SK-N-SH treated with all-trans-retinoic acid at 6 μM for 48 hours (cell line): Measurements from ENCODE around the gene CRISP3.

Experiments
- ATAC-seq: fragments of 200-7000 bp; cut with Tn5 transposase; 3 replicates; pipeline ENCODE4 v1.9.1; 2020; ENCODE audit warnings: mild to moderate bottlenecking, moderate library complexity
- ARNTL ChIP-seq: fragments of 450-650 bp; formaldehyde crosslinking; IDR thresholded peaks from 2 replicates; pipeline ENCODE4 v1.5.0; 2020; ENCODE audit warnings: low read depth, mild to moderate bottlenecking, moderate library complexity, borderline replicate concordance
- BACH2 ChIP-seq: fragments of 250-450 bp; sonication (Bioruptor Pico); IDR thresholded peaks from 2 replicates; pipeline ENCODE4 v1.9.0; 2021; ENCODE audit warnings: mild to moderate bottlenecking, borderline replicate concordance
- CSDC2 ChIP-seq: fragments of 250-450 bp; sonication (Bioruptor Pico); IDR thresholded peaks from 2 replicates; pipeline ENCODE4 v1.5.0; 2020; ENCODE audit warnings: mild to moderate bottlenecking, moderate library complexity
- CSRNP3 ChIP-seq: fragments of 250-450 bp; sonication (Bioruptor Pico); IDR thresholded peaks from 2 replicates; pipeline ENCODE4 v1.5.1; 2021; ENCODE audit warnings: mild to moderate bottlenecking, moderate library complexity
- GLIS3 ChIP-seq: fragments of 250-450 bp; sonication (Bioruptor Pico); IDR thresholded peaks from 2 replicates; pipeline ENCODE4 v1.5.0; 2020; ENCODE audit warnings: mild to moderate bottlenecking, moderate library complexity
- ISL1 ChIP-seq: fragments of 250-450 bp; sonication (Bioruptor Pico); IDR thresholded peaks from 2 replicates; pipeline ENCODE4 v2.1.2; 2022; ENCODE audit warnings: mild to moderate bottlenecking, moderate library complexity
- PPARA ChIP-seq: fragments of 250-450 bp; sonication (Bioruptor Pico); IDR thresholded peaks from 2 replicates; pipeline ENCODE4 v1.5.0; 2020; ENCODE audit warnings: mild to moderate bottlenecking, borderline replicate concordance
- RARB ChIP-seq: fragments of 250-450 bp; sonication (Bioruptor Pico); IDR thresholded peaks from 2 replicates; pipeline ENCODE4 v1.8.0; 2021; ENCODE audit warnings: mild to moderate bottlenecking, moderate library complexity
- SNAI2 ChIP-seq: fragments of 250-450 bp; sonication (Bioruptor Pico); IDR thresholded peaks from 2 replicates; pipeline ENCODE4 v1.5.0; 2020; ENCODE audit warnings: mild to moderate bottlenecking, moderate library complexity
- TCF4 ChIP-seq: fragments of 250-450 bp; sonication (Bioruptor Pico); IDR thresholded peaks from 2 replicates; pipeline ENCODE4 v1.8.0; 2021; ENCODE audit warnings: mild to moderate bottlenecking, moderate library complexity, borderline replicate concordance
- TOX ChIP-seq: fragments of 250-450 bp; sonication (Bioruptor Pico); IDR thresholded peaks from 2 replicates; pipeline ENCODE4 v1.8.0; 2021; ENCODE audit warnings: mild to moderate bottlenecking, moderate library complexity, borderline replicate concordance
- ZC3H10 ChIP-seq: fragments of 250-450 bp; sonication (Bioruptor Pico); IDR thresholded peaks from 2 replicates; pipeline ENCODE4 v1.5.1; 2021; ENCODE audit warnings: mild to moderate bottlenecking, moderate library complexity
- ZFP3 ChIP-seq: fragments of 250-450 bp; sonication (Bioruptor Pico); IDR thresholded peaks from 2 replicates; pipeline ENCODE4 v1.5.0; 2020; ENCODE audit warnings: mild to moderate bottlenecking, moderate library complexity
- ZFP30 ChIP-seq: fragments of 450-650 bp; formaldehyde crosslinking; IDR thresholded peaks from 2 replicates; pipeline ENCODE4 v1.5.0; 2022; ENCODE audit warnings: mild to moderate bottlenecking, moderate library complexity
- ZNF565 ChIP-seq: fragments of 450-650 bp; formaldehyde crosslinking; conservative IDR thresholded peaks from 2 replicates; pipeline ENCODE4 v1.5.0; 2020; ENCODE audit warnings: low read depth, mild to moderate bottlenecking, moderate library complexity
- ZNF70 ChIP-seq: fragments of 450-650 bp; formaldehyde crosslinking; IDR thresholded peaks from 2 replicates; pipeline ENCODE4 v1.5.0; 2020; ENCODE audit warnings: mild to moderate bottlenecking, moderate library complexity
- ZNF8 ChIP-seq: fragments of 450-650 bp; formaldehyde crosslinking; IDR thresholded peaks from 2 replicates; pipeline ENCODE4 v1.5.0; 2020; ENCODE audit warnings: mild to moderate bottlenecking, moderate library complexity
- TF ChIP-seq, protein P1 (sequence below): fragments of 250-450 bp; sonication (Bioruptor Pico); IDR thresholded peaks from 2 replicates; pipeline ENCODE4 v1.8.0; 2020; ENCODE audit warnings: mild to moderate bottlenecking, moderate library complexity, borderline replicate concordance
- TF ChIP-seq, protein P2 (sequence below): fragments of 250-450 bp; sonication (Bioruptor Pico); IDR thresholded peaks from 2 replicates; pipeline ENCODE4 v1.5.1; 2020; ENCODE audit warnings: low read depth, mild to moderate bottlenecking, moderate library complexity
- TF ChIP-seq, protein P3 (sequence below): fragments of 250-450 bp; sonication (Bioruptor Pico); IDR thresholded peaks from 2 replicates; pipeline ENCODE4 v1.5.0; 2020; ENCODE audit warnings: mild to moderate bottlenecking, moderate library complexity
- TF ChIP-seq, protein P4 (sequence below): fragments of 250-450 bp; sonication (Bioruptor Pico); IDR thresholded peaks from 2 replicates; pipeline ENCODE4 v1.8.0; 2021; ENCODE audit warnings: low read depth, mild to moderate bottlenecking, moderate library complexity, borderline replicate concordance

Gene CRISP3

DNA sequence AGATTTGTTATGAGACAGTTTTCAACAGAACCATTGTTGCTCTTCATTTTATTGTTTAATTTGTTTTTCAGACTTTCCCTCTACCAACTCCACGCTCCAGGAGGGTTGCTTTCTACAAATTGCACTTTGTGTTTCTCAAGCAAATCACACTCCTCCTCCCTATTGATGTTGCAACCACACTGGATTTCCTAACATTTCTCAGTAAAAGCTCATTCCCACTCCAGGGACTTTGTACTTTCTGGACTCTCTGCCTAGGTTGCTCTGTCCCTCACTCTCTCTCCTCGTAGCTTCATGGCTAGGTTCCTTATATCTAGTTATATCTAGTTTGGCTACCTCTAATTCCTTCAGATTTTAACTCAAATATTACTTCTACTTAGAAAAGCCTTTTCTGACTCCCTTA lies 22.6 kb upstream of the CRISP3 start:
- TF ChIP-seq, protein P1, sequence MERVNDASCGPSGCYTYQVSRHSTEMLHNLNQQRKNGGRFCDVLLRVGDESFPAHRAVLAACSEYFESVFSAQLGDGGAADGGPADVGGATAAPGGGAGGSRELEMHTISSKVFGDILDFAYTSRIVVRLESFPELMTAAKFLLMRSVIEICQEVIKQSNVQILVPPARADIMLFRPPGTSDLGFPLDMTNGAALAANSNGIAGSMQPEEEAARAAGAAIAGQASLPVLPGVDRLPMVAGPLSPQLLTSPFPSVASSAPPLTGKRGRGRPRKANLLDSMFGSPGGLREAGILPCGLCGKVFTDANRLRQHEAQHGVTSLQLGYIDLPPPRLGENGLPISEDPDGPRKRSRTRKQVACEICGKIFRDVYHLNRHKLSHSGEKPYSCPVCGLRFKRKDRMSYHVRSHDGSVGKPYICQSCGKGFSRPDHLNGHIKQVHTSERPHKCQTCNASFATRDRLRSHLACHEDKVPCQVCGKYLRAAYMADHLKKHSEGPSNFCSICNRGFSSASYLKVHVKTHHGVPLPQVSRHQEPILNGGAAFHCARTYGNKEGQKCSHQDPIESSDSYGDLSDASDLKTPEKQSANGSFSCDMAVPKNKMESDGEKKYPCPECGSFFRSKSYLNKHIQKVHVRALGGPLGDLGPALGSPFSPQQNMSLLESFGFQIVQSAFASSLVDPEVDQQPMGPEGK (CRISPR knock-in tag): no peak
- TF ChIP-seq, protein P2, sequence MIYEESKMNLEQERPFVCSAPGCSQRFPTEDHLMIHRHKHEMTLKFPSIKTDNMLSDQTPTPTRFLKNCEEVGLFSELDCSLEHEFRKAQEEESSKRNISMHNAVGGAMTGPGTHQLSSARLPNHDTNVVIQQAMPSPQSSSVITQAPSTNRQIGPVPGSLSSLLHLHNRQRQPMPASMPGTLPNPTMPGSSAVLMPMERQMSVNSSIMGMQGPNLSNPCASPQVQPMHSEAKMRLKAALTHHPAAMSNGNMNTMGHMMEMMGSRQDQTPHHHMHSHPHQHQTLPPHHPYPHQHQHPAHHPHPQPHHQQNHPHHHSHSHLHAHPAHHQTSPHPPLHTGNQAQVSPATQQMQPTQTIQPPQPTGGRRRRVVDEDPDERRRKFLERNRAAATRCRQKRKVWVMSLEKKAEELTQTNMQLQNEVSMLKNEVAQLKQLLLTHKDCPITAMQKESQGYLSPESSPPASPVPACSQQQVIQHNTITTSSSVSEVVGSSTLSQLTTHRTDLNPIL (CRISPR knock-in tag): no peak
- TF ChIP-seq ZNF8: no peak
- no peak for TF ChIP-seq CSRNP3 (CRISPR knock-in tag)
- no peak for TF ChIP-seq ISL1 (CRISPR knock-in tag)
- TF ChIP-seq GLIS3 (CRISPR knock-in tag): no peak
- TF ChIP-seq ZC3H10 (CRISPR knock-in tag): no peak
- TF ChIP-seq ARNTL (CRISPR knock-in tag): no peak
- no peak for TF ChIP-seq ZNF70 (CRISPR knock-in tag)
- TF ChIP-seq PPARA (CRISPR knock-in tag): no peak
- no peak for TF ChIP-seq RARB (CRISPR knock-in tag)
- no peak for TF ChIP-seq TCF4 (CRISPR knock-in tag)
- TF ChIP-seq, protein P3, sequence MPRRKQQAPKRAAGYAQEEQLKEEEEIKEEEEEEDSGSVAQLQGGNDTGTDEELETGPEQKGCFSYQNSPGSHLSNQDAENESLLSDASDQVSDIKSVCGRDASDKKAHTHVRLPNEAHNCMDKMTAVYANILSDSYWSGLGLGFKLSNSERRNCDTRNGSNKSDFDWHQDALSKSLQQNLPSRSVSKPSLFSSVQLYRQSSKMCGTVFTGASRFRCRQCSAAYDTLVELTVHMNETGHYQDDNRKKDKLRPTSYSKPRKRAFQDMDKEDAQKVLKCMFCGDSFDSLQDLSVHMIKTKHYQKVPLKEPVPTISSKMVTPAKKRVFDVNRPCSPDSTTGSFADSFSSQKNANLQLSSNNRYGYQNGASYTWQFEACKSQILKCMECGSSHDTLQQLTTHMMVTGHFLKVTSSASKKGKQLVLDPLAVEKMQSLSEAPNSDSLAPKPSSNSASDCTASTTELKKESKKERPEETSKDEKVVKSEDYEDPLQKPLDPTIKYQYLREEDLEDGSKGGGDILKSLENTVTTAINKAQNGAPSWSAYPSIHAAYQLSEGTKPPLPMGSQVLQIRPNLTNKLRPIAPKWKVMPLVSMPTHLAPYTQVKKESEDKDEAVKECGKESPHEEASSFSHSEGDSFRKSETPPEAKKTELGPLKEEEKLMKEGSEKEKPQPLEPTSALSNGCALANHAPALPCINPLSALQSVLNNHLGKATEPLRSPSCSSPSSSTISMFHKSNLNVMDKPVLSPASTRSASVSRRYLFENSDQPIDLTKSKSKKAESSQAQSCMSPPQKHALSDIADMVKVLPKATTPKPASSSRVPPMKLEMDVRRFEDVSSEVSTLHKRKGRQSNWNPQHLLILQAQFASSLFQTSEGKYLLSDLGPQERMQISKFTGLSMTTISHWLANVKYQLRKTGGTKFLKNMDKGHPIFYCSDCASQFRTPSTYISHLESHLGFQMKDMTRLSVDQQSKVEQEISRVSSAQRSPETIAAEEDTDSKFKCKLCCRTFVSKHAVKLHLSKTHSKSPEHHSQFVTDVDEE: no peak
- no peak for TF ChIP-seq SNAI2
- TF ChIP-seq, all 23 proteins: peak for 0
- no peak for ATAC-seq

- TF ChIP-seq BACH2 (no peak), ZNF565 (CRISPR knock-in tag) (no peak), ISL1 (CRISPR knock-in tag) (no peak), ZFP3 (CRISPR knock-in tag) (no peak), CSRNP3 (CRISPR knock-in tag) (no peak), TCF4 (CRISPR knock-in tag) (no peak)
- TF ChIP-seq, protein P4, sequence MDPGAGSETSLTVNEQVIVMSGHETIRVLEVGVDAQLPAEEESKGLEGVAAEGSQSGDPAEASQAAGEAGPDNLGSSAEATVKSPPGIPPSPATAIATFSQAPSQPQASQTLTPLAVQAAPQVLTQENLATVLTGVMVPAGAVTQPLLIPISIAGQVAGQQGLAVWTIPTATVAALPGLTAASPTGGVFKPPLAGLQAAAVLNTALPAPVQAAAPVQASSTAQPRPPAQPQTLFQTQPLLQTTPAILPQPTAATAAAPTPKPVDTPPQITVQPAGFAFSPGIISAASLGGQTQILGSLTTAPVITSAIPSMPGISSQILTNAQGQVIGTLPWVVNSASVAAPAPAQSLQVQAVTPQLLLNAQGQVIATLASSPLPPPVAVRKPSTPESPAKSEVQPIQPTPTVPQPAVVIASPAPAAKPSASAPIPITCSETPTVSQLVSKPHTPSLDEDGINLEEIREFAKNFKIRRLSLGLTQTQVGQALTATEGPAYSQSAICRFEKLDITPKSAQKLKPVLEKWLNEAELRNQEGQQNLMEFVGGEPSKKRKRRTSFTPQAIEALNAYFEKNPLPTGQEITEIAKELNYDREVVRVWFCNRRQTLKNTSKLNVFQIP (CRISPR knock-in tag): no peak
- no peak for ATAC-seq
Observed at GRCh38 chr6:49764571-49765236, 20.5 kb upstream of the CRISP3 start.

GRCh38 chr6:49743429-49743828 lies 759 bp downstream of the CRISP3 start:
- no peak for ATAC-seq
- TF ChIP-seq CSDC2 (CRISPR knock-in tag) (no peak), TCF4 (CRISPR knock-in tag) (no peak), SNAI2 (no peak), ZC3H10 (CRISPR knock-in tag) (no peak), ZNF70 (CRISPR knock-in tag) (no peak), ZFP30 (CRISPR knock-in tag) (no peak), RARB (CRISPR knock-in tag) (no peak), TOX (CRISPR knock-in tag) (no peak), ISL1 (CRISPR knock-in tag) (no peak), ARNTL (CRISPR knock-in tag) (no peak)
- TF ChIP-seq, protein P4 (CRISPR knock-in tag): no peak
- TF ChIP-seq, protein P3: no peak
